RWPE1 (cell line): Measurements from ENCODE around the gene NOSIP.

ENCODE experiments used
- CTCF ChIA-PET: fragments of 350-600 bp; sonication (Branson Sonifier 250); formaldehyde crosslinking; extraction: SDS; loops from one replicate; lab custom pipeline; 2021; lab: Yijun Ruan, JAX
- POLR2A ChIA-PET: fragments of 400-600 bp; formaldehyde crosslinking; extraction: SDS; loops from one replicate; lab custom pipeline; 2020; ENCODE audit warnings: antibody characterized with exemption; ENCODE audit not compliant: low non-redundant PET; lab: Yijun Ruan, JAX
- DNase-seq: peaks from one replicate; pipeline ENCODE4 v3.0.0; 2012; ENCODE audit warnings: low spot score
- H3K27ac ChIP-seq: fragments of 450-650 bp; 2 replicates; pipeline ENCODE4 v1.5.1; 2017
- CTCF ChIP-seq: fragments of 450-650 bp; conservative IDR thresholded peaks from 2 replicates; pipeline ENCODE4 v1.5.1; 2017; ENCODE audit warnings: low read depth, mild to moderate bottlenecking

The NOSIP gene

GRCh38 chr19:49558591-49558990 lies 21.8 kb downstream of the NOSIP start:
- H3K27ac ChIP-seq: peak overlapping the region; percentile 41
- TF ChIP-seq CTCF: no peak
- CTCF ChIA-PET: interaction anchor here (2.2 kb wide), 1 partner anchor 12 kb away, joined by 10 read pairs; no protein-coding TSS in a partner anchor
- POLR2A ChIA-PET: no interaction called here
- DNase-seq: no peak

GRCh38 chr19:49557641-49558325 lies 22.6 kb downstream of the NOSIP start:
- ChIA-PET CTCF (interaction anchor here (0.6 to 2.2 kb wide), 2 partner anchors 13 to 332 kb away, joined by 4 to 10 read pairs; no protein-coding TSS in a partner anchor), POLR2A (no interaction called here)
- no peak for TF ChIP-seq CTCF
- no peak overlapping the region for H3K27ac ChIP-seq
- no peak for DNase-seq

GRCh38 chr19:49556412-49557398 lies 23.7 kb downstream of the NOSIP start:
- TF ChIP-seq CTCF: no peak
- no peak for DNase-seq
- CTCF ChIA-PET: interaction anchor here (0.6 kb wide), 1 partner anchor 331 kb away, joined by 4 read pairs; no protein-coding TSS in a partner anchor
- POLR2A ChIA-PET: no interaction called here
- peak overlapping the region; percentile 19; the same call in 1 of the 2 replicates for H3K27ac ChIP-seq

- CTCF ChIA-PET: no interaction called here
- POLR2A ChIA-PET: no interaction called here
- H3K27ac ChIP-seq: peak overlapping the region; percentile 91
- peak; percentile 69 for DNase-seq
- TF ChIP-seq CTCF: no peak
Measured at GRCh38 chr19:49555600-49556411, 24.6 kb downstream of the NOSIP start.

GRCh38 chr19:49554701-49555181 lies 25.6 kb downstream of the NOSIP start:
- TF ChIP-seq CTCF: no peak
- POLR2A ChIA-PET: no interaction called here

More at GRCh38 chr19:49554701-49555181, 25.6 kb downstream of the NOSIP start:
- peak overlapping the region; percentile 91 for H3K27ac ChIP-seq
- CTCF ChIA-PET: no interaction called here
- DNase-seq: no peak
